8988T (cell line): ENCODE measurements around the gene MRPS16.

Source experiments
- DNase-seq: peaks from one replicate; pipeline ENCODE4 v3.0.0; 2011

MRPS16 gene

GRCh38 chr10:73238990-73239566 is 13.4 kb downstream of the MRPS16 start:
- DNase-seq: no peak

- DNase-seq: no peak
Observed at GRCh38 chr10:73234695-73235094, 17.7 kb downstream of the MRPS16 start.

- no peak for DNase-seq
Observed at GRCh38 chr10:73233883-73234282, 18.6 kb downstream of the MRPS16 start.

GRCh38 chr10:73232887-73233286 is 19.6 kb downstream of the MRPS16 start:
- DNase-seq: no peak

- DNase-seq: no peak
Observed at GRCh38 chr10:73229567-73229966, 22.9 kb downstream of the MRPS16 start.

- DNase-seq: no peak
Observed at GRCh38 chr10:73228247-73228646, 24.2 kb downstream of the MRPS16 start.

- DNase-seq: no peak
Observed at GRCh38 chr10:73226663-73227062, 25.8 kb downstream of the MRPS16 start.

DNA sequence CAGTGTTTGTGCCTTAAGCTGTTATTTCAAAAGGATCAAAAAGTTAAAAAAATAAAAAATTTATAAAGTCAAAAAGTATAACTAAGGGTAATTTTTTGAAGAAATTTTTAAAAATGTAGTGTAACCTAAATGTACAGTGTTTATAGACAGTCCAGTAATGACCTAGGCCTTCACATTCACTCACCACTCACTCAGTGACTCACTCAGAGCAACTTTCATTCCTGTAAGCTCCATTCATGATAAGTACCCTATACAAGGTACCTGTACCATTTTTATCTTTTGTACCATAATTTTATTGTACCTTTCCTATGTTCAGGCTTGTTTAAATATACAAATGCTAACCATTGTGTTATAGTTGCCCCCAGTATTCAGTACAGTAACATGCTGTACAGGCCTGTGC is 26.9 kb downstream of the MRPS16 start:
- DNase-seq: no peak

- no peak for DNase-seq
Observed at GRCh38 chr10:73220989-73221388, 31.5 kb downstream of the MRPS16 start.

DNA sequence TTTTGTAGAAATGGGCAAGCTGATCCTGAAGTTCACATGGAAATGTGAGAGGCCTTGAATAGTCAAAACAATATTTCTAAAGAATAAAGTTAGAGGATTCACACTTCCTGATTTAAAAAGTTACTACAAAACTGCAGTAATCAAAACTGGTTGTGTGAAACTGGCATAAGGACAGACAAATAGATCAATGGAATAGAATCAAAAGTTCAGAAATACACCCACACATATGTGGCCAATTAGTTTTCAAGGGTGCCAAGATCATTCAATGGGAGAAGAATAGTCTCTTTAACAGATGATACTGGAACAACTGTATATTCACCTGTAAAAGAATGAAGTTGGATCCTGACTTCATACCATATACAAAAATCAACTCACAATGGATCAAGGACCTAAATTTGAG is 33.1 kb downstream of the MRPS16 start:
- DNase-seq: no peak

DNA sequence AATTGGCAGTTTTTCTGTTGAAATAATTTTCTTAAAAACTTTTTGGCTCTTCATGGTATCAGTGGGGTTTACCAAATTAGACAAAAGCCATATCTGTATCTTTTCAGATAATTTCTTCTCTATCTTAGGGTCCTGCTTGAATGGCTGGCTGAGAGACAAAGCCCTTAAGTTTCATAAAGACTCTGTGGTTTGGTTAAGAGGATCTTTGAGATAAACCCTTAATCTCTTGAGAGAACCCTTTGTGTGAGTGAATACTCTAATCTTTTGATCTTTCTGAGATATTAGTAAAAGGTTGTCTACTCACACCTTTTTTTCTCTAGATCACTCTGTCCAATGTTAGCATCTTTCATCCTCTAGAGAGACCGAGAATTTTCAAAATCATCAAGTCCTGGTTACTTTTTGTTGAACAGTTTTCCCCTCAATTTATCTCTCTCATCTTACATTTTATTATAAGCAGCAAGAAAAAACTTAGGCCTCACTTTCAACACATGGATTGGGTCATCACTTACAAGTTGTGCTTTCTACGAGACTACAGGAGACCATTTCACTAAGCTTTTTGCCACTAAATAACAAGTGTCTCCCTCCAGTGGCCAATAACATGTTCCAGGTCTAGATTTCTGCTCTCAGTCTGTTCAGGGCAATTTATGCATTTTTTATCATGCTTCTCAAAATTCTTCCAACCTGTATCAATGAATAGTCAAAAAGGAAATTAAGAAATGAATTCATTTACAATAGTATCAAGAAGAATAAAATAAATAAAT is 33.8 kb downstream of the MRPS16 start:
- DNase-seq: no peak

DNA sequence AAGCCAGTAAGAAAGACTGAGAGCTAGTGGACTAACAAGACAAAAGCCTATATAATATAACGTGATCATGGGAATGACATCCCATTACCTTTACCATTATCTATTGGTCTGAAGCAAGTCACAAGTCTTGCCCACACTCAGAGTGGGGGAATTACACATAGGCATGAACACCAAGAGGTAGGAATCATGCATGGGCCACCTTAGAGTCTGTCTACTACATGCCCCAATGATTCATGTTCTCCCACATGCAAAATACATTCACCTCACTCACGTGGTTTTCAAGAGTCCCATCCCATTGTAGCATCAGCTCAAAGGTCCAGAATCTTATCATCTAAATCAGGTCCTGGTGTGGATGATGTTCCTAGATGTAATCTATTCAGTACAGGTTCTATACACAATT is 34.8 kb downstream of the MRPS16 start:
- DNase-seq: no peak

GRCh38 chr10:73215749-73216148 is 36.7 kb downstream of the MRPS16 start:
- DNase-seq: no peak

DNA sequence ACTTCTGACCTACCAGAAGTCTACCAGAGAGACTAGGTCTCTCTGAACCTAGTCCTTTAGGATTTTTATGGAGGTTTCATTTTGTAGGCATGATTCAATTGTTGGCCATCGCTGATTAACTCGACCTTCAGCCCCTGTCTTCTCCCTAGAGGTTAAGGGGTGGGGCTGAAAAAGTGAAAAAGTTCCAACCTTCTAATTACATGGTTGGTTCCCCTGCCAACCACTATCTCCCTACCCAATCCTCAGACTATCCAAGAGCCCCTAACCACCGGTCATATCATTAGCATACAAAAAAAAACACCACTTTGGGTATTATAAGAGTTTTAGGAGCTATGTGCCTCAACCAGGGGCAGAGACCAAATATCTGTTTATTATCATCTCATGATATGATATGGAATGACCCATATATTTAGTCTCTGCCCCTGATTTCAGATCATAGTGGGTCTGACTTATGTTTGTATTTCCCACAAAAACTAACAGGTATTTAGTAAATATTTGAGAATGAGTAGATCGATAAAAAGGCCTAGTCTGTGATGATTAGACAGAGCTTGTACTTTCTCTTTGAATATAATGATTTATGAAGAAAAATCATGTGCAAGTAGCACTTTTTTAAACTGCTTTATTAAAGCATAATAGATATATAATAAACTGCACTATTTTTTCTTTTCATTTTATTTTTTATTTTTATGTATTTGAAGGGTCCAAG is 41.2 kb downstream of the MRPS16 start:
- DNase-seq: no peak

GRCh38 chr10:73210395-73211105 is 41.9 kb downstream of the MRPS16 start:
- DNase-seq: no peak

DNA sequence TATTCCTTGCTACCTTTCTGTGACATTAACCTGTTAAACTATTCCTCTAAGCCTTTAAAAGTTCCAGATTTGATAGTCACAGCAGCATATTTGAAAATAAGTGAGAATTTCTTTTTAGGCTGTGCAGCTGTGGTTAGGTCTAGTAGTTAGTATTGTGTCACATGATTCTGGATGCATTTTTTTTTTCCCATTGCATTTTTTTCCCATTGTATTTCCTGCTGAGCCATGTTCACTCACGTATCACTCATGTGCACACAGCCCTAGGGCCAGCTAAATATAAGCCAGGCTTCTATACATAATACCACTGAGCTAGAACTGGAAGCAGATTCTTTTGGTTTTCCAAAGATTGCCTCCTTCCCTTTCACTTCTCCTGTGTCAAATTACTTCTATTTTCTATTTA is 42.7 kb downstream of the MRPS16 start:
- no peak for DNase-seq

GRCh38 chr10:73207883-73208282 is 44.6 kb downstream of the MRPS16 start:
- no peak for DNase-seq

- DNase-seq: no peak
Observed at GRCh38 chr10:73206385-73206784, 46.1 kb downstream of the MRPS16 start.

GRCh38 chr10:73205890-73206289 is 46.6 kb downstream of the MRPS16 start:
- DNase-seq: no peak

DNA sequence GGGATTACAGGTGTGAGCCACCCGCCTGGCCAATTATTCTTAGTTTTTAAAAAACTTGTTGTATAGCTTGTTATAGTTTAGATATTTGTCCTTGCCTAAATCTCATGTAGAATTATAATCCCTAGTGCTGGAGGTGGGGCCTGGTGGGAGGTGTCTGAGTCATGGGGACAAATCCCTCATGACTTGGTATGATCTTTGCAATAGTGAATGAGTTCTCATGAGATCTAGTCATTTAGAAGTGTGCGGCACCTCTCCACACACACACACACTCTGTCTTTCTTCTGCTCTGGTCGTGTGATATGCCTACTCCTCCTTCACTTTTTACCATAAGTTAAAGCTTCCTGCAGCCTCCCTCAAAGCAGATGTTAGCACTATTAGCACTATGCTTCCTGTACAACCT is 47.4 kb downstream of the MRPS16 start:
- no peak for DNase-seq
